Stomach (tissue), 9 donors: Measurements from ENCODE around the gene ZSCAN9. TPM values are rescaled to one million over a fixed set of nuclear protein-coding genes. Genes with fewer than 3 reads are reported as not detected.

Experiments used
- DNase-seq, 2 donors: peaks; one replicate each; pipeline versions ENCODE4 v3.0.0 to v3.0.0-alpha.2; 2013 to 2019
- H3K27ac ChIP-seq, 5 donors: fragments of 200-600 bp in 4 of 5; sonication (generic) in 4 of 5; one replicate each; pipeline ENCODE4 v1.5.1; 2013 to 2019; ENCODE audit warnings: mild to moderate bottlenecking in 1 of 5, moderate library complexity in 1 of 5
- H3K27me3 ChIP-seq, 3 donors: fragments of 200-600 bp; sonication (generic); one replicate each; pipeline ENCODE4 v1.5.1; 2017 to 2019; ENCODE audit warnings: mixed run types in 1 of 3
- H3K36me3 ChIP-seq, 4 donors: fragments of 200-600 bp; sonication (generic); 1 replicate in 3 of 4; 2 replicates in 1 of 4; pipeline ENCODE4 v1.5.1; 2016 to 2019
- H3K4me1 ChIP-seq, 4 donors: fragments of 200-600 bp; sonication (generic); one replicate each; pipeline ENCODE4 v1.5.1; 2016 to 2019
- H3K4me3 ChIP-seq, 4 donors: fragments of 200-600 bp; sonication (generic) in 3 of 4; one replicate each; pipeline ENCODE4 v1.5.1; 2016 to 2019; ENCODE audit warnings: mild to moderate bottlenecking in 1 of 4
- H3K9me3 ChIP-seq, 4 donors: fragments of 200-600 bp; sonication (generic); one replicate each; pipeline ENCODE4 v1.5.1; 2016 to 2019
- EP300 ChIP-seq: sonication (generic); formaldehyde crosslinking; IDR thresholded peaks from one replicate; pipeline ENCODE4 v1.6.1; 2017; ENCODE audit warnings: antibody characterized with exemption
- POLR2A ChIP-seq, 4 donors: fragments of 450-650 bp; IDR thresholded peaks; one replicate each; pipeline ENCODE4 v1.6.1; 2016; ENCODE audit warnings: antibody characterized with exemption in 4 of 4, control low read depth in 2 of 4, mild to moderate bottlenecking in 1 of 4, moderate library complexity in 1 of 4
- POLR2AphosphoS5 ChIP-seq, 3 donors: sonication (generic); formaldehyde crosslinking; IDR thresholded peaks; one replicate each; pipeline ENCODE4 v1.6.1; 2016; ENCODE audit warnings: antibody characterized with exemption in 3 of 3
- WGBS, 5 donors: extraction: QIAGEN DNeasy Blood & Tissue Kit in 3 of 5; methylation state at CpG; one replicate each; pipeline versions ENCODE4 v1.1.5 to v1.1.7; 2013 to 2018; 5-methylcytosine and 5-hydroxymethylcytosine counted together
- intact Hi-C: fragments of 100-400 bp; cut with DNase I; formaldehyde crosslinking; loops from one replicate; pipeline ENCODE4 v1.15.1; 2023; ENCODE audit warnings: low total_unique reads
- polyA plus RNA-seq, 3 donors: library from polyadenylated mRNA; stranded (reverse); fragments of 200-250 nt; gene quantifications; one replicate each; pipeline ENCODE4 v1.2.3, GENCODE V29; 2013
- total RNA-seq, 5 donors: library from RNA; depleted of rRNA; stranded (reverse); fragments of >200 nt; gene quantifications; one replicate each; pipeline versions ENCODE4 v1.1.0 to v1.2.3, GENCODE V29; 2014 to 2016
- TF ChIP-seq, protein P1 (sequence below), 7 experiments: fragments of 450-650 bp in 4 of 7; fragments of 200-600 bp in 3 of 7; sonication (generic) in 3 of 7; IDR thresholded peaks; one replicate each; pipeline ENCODE4 v1.5.1; 2016 to 2019; ENCODE audit warnings: antibody characterized with exemption in 7 of 7, control low read depth in 2 of 7, mild to moderate bottlenecking in 1 of 7
- donor health status: healthy with polysubstance abuse.
- donor health status: Bipolar disorder and iron deficiency.
- donor health status: healthy.

The ZSCAN9 gene
- total and polyA plus RNA-seq, 8 donors = 1.8 to 37.9 (median 7.5) TPM

GRCh38 chr6:28239636-28240035 lies 14.6 kb downstream of the ZSCAN9 start:
- TF ChIP-seq, protein P1, sequence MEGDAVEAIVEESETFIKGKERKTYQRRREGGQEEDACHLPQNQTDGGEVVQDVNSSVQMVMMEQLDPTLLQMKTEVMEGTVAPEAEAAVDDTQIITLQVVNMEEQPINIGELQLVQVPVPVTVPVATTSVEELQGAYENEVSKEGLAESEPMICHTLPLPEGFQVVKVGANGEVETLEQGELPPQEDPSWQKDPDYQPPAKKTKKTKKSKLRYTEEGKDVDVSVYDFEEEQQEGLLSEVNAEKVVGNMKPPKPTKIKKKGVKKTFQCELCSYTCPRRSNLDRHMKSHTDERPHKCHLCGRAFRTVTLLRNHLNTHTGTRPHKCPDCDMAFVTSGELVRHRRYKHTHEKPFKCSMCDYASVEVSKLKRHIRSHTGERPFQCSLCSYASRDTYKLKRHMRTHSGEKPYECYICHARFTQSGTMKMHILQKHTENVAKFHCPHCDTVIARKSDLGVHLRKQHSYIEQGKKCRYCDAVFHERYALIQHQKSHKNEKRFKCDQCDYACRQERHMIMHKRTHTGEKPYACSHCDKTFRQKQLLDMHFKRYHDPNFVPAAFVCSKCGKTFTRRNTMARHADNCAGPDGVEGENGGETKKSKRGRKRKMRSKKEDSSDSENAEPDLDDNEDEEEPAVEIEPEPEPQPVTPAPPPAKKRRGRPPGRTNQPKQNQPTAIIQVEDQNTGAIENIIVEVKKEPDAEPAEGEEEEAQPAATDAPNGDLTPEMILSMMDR (IDR thresholded peaks at IDR 0.05) = no peak
- TF ChIP-seq EP300 = no peak
- no peak for TF ChIP-seq POLR2A (IDR thresholded peaks at IDR 0.05)
- no peak for TF ChIP-seq POLR2AphosphoS5 (IDR thresholded peaks at IDR 0.05)
- WGBS, 5 donors = 81 to 90% (median 89%) methylated on average over 1 of the region's 1 CpG
- no peak for DNase-seq
- no peak overlapping the region for H3K4me3 ChIP-seq
- H3K4me1 ChIP-seq = no peaks in the 10 kb centered on the region
- no peaks in the 10 kb centered on the region for H3K27me3 ChIP-seq
- intact Hi-C loops = no loop called here
- H3K36me3 ChIP-seq = peaks cover under 1 to 29% (median 24%) of the 10 kb centered on the region in 4 donors
- H3K9me3 ChIP-seq = no peaks in the 10 kb centered on the region
- no peak overlapping the region for H3K27ac ChIP-seq

DNA sequence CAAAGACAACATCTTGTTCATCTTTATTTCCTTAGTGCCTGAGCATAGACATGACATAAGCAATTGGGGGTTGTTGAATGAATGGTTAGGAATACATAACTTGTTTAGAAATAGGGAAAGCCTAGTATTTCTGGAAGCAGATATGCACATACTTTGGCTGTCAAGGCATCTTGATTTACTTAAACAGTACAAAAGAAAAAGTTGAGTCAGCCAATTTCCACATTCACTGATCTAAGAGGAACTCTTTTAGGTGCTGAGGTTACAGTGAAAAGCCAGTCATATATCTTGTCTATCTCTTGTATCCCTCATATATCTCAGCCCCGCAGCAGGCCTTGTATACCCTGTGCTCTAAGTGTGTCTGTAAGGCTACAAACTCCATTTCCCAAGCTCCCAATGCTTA lies 15.4 kb downstream of the ZSCAN9 start:
- no peak overlapping the region for H3K4me3 ChIP-seq
- H3K4me1 ChIP-seq = no peaks in the 10 kb centered on the region
- DNase-seq = no peak
- no peak overlapping the region for H3K27ac ChIP-seq
- peaks cover 9 to 36% (median 31%) of the 10 kb centered on the region in 4 donors for H3K36me3 ChIP-seq
- WGBS, 5 donors = 84 to 96% (median 91%) methylated on average over 1 of the region's 1 CpG
- intact Hi-C loops = no loop called here
- H3K9me3 ChIP-seq = no peaks in the 10 kb centered on the region
- H3K27me3 ChIP-seq = no peaks in the 10 kb centered on the region
- TF ChIP-seq EP300 = no peak
- no peak for TF ChIP-seq POLR2AphosphoS5 (IDR thresholded peaks at IDR 0.05)
- no peak for TF ChIP-seq POLR2A (IDR thresholded peaks at IDR 0.05)

- no peaks in the 10 kb centered on the region for H3K4me1 ChIP-seq
- 93 to 100% (median 95%) methylated on average over 3 of the region's 3 CpGs for WGBS, 5 donors
- no peaks in the 10 kb centered on the region for H3K27me3 ChIP-seq
- H3K9me3 ChIP-seq = no peaks in the 10 kb centered on the region
- TF ChIP-seq, protein P1 (IDR thresholded peaks at IDR 0.05) = no peak
- no peak for TF ChIP-seq POLR2AphosphoS5 (IDR thresholded peaks at IDR 0.05)
- TF ChIP-seq EP300 = no peak
- TF ChIP-seq POLR2A (IDR thresholded peaks at IDR 0.05) = no peak
- intact Hi-C loops = no loop called here
- no peak for DNase-seq
- no peak overlapping the region for H3K27ac ChIP-seq
- H3K4me3 ChIP-seq = no peak overlapping the region
- peaks cover 29 to 60% (median 56%) of the 10 kb centered on the region in 4 donors for H3K36me3 ChIP-seq
These were observed 18.9 kb downstream of the ZSCAN9 start for GRCh38 chr6:28243946-28244345.

DNA sequence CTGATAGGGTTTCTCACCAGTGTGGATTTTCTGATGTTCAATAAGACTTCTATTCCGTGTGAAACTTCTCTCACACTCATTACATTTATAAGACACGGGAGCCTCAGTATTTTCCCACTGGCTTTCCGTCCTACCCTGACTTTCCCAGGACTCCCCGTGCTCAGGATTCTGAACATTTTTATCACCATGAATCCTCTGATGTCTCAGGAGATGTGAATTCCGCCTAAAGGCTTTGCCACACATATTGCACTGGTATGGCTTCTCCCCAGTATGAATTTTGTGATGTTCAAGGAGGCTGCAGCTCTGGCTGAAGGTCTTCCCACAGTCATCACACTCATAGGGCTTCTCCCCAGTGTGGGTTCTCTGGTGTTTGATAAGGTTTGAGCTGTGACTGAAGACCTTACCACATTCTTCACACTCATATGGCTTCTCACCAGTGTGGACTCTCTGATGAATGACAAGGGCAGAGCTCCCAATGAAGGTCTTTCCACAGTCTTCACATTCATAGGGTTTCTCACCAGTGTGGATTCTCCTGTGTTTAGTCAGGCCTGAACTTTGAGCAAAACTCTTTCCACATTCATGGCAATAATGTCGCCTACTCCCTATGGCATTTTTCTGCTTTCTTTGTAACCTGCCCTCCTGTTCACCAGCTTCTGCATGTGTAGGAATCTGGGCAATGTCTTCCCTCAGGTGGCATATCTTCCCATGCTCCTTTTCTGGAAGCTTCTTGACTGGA lies 20.3 kb downstream of the ZSCAN9 start:
- intact Hi-C loops = no loop called here
- no peak for TF ChIP-seq EP300
- TF ChIP-seq, protein P1 (IDR thresholded peaks at IDR 0.05) = no peak
- no peak for TF ChIP-seq POLR2AphosphoS5 (IDR thresholded peaks at IDR 0.05)
- TF ChIP-seq POLR2A (IDR thresholded peaks at IDR 0.05) = no peak
- 92 to 95% (median 94%) methylated on average over 6 of the region's 6 CpGs for WGBS, 5 donors

DNA sequence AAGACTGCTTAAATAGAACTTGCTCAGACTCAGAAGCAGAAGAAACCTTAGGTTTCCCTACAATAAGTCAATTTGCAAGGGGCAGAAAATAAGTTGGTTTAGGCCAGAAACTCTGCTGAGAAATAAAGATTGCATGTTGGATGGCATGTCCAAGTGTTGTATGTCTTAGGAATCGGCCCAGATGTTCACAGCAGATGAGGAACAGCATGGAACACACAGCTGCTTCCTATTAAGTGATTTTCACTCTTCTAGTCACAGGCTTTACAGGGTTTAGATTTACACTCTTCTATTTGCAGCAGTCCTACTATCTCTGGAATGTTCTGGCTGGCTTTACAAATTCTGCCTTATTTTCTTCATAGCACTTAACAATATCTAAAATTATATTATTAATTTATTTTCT lies 23.8 kb downstream of the ZSCAN9 start:
- intact Hi-C loops = no loop called here
- no peak for DNase-seq
- peaks cover 0 to under 1% (median 0%) of the 10 kb centered on the region in 3 donors for H3K27me3 ChIP-seq
- no peak overlapping the region for H3K27ac ChIP-seq
- peaks cover 29 to 57% (median 50%) of the 10 kb centered on the region in 4 donors for H3K36me3 ChIP-seq
- H3K4me1 ChIP-seq = peaks cover 4 to 29% (median 21%) of the 10 kb centered on the region in 4 donors
- no peaks in the 10 kb centered on the region for H3K9me3 ChIP-seq
- TF ChIP-seq, protein P1 (IDR thresholded peaks at IDR 0.05) = no peak
- TF ChIP-seq POLR2AphosphoS5 (IDR thresholded peaks at IDR 0.05) = no peak
- no peak overlapping the region for H3K4me3 ChIP-seq
- 76 to 95% (median 84%) methylated on average over 1 of the region's 1 CpG for WGBS, 5 donors

More for the DNA sequence above, 20.3 kb downstream of the ZSCAN9 start:
- Histone ChIP-seq H3K27me3 (no peaks in the 10 kb centered on the region), H3K27ac (no peak overlapping the region), H3K4me3 (no peak overlapping the region), H3K4me1 (peaks cover 0 to 9% (median 5%) of the 10 kb centered on the region in 4 donors), H3K9me3 (no peaks in the 10 kb centered on the region), H3K36me3 (peaks cover 29 to 67% (median 57%) of the 10 kb centered on the region in 4 donors)
- no peak for DNase-seq
